GM21526 (cell line): Measurements from ENCODE around the gene BRAT1.

ENCODE experiments used
- ATAC-seq: cut with Tn5 transposase; IDR thresholded peaks from one replicate; pipeline ENCODE4 v1.9.1; 2021; ENCODE audit warnings: moderate library complexity; ENCODE audit not compliant: unreplicated experiment, low FRiP score

BRAT1 gene

GRCh38 chr7:2514473-2515423, 40.6 kb downstream of the BRAT1 start:
- no peak for ATAC-seq

- no peak for ATAC-seq
Observed at GRCh38 chr7:2513702-2514101, 41.6 kb downstream of the BRAT1 start.

DNA sequence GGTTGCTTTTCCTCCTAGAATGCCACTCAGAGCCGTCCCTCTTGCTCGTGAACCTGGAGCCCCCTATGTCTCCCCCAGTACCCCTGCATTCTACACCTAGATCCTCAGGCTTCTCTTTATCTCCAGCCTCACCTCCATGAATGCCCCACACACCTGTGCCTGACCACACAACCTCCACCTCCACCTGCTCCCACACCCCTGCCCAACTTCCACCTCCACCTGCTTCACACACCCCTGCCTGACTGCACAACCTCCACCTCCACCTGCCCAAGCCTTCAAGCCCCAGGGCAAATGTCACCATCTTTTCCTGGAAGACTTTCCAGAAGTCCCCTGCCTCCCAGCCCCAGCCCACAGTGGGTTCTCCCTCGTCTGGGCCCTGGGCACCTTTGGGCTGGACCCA, 42.6 kb downstream of the BRAT1 start:
- no peak for ATAC-seq

DNA sequence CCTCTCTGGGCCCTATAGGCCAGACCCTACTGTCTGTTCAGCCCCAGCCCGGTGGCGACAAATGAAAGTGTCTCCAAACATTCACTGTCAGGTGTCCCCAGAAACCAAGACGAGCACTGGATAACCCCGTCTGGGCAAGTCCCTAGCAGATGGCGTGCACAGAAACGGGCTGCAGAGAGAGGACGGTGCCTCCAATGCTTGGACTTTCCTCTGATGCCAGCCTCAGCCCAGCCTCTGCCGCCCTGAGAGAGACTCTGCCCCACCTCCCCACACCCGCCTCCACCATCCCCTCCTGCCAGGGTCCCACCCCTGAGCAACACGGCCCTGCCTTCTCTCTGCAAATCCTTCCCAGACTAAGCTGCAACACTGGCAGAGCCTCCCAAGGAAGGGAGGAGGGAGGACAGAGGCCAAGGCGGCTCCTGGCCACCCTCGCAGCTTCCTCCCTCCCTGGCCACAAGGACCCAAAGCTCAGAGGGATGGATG, 43.1 kb downstream of the BRAT1 start:
- no peak for ATAC-seq

DNA sequence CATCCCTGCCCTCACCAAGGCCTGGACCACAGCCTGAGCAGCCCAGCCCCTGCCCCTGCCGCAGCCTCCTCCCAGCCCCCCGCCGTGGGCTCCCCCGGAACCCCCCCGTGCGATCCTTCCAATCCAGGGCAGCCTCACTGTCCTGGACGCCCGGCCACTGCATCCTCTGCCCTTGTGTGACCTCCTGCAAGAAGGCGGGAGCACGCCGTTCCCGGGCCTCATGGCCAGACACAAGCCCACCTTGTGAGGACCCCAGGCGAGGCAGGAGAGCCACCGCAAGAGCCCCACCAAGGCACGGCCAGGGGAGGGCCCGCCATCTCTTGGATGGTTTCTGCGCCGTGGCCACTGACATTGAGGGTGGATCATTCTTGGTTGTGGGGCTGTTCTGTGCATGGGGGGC, 43.6 kb downstream of the BRAT1 start:
- no peak for ATAC-seq

GRCh38 chr7:2510909-2511768, 44.2 kb downstream of the BRAT1 start:
- no peak for ATAC-seq

GRCh38 chr7:2510130-2510776, 45.1 kb downstream of the BRAT1 start:
- ATAC-seq, result no peak

DNA sequence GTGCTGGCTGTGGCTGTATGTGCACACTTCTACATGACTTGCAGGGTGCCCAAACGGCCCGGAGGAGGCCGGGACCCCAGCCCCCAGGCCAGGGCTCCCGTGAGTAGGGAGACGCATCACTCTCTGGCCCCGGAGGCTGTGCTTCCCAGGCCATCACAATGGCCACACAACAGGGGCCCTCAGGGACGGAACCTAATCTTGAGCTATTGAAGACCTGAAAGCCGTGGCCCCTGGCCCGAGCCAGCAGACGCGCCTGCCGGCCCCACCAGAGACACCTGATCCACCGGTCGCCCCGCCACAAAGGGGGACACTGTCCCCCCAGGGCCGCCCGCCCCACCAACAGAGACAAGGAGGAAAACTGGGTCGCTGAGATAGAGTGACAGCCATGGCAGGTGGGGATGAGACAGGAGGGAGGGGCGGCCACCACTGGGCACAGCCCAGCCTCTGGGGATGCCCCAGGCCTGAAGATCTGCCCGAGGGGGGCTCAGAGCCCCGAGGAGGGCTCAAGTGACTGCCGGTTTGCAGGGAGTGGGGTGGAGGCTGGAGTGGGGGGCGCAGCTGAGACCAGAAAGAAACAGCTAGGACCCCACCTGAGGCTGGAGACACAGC, 45.9 kb downstream of the BRAT1 start:
- no peak for ATAC-seq

DNA sequence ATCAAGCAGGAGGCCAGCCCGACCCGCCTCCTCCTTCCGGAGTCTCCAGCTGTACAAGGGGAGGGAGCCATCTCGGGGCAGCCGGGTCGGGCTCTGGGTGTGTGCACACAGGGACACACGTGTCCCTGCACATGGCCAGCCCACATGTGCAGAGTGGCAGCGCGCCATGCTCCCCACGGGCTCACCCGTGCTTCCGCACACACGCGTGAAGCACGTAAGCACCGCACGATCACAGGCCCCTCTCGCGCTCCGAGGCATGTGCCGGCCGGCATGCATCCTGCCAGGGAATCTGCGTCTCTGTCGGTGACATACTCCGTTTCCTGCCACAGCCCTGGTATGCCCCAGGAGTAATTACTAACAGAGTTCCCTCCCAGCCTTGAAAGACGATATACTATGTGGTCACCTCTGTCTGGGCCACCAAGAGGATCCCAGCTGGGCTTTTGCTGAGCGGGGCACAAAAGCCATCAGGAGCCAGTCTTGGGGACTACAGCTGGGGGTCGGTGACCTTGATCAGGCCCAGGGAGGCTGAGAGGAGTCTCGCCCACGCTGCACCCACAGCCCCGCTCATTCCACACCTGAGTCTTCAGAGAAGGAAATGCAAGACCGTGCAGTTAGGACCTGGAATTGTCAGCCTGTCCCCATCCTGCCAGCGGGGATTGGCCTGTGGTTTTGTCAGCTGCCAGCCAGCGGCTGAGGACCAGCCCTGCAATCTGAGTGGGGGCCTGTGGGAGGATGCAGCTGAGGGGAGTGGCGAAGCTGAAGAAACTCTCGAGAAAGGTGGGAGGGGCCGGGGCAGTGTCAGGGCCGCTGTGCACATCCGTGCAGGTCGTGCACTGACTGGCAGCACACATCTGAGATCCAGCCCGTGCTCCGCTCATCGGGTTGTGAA, 46.8 kb downstream of the BRAT1 start:
- ATAC-seq, result no peak

DNA sequence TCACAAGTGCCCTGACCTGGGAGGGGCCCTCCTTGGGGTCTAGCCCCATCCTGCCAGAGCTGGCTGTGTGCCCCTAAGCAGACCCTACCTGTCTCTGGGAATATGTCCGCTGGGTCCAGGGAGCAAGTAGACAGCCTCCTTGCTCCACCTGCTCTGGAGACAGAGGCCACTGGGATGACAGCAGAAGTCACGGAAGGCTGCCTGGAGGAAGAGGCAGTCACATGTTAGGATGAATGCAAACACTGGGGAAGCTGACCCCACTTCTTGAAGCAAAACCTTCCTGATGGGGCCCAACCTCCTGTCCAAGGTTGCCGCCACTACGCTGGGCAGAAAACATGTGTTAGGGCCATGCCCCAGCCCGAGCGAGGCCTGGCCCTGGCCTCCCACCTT, 47.4 kb downstream of the BRAT1 start:
- ATAC-seq, result no peak

DNA sequence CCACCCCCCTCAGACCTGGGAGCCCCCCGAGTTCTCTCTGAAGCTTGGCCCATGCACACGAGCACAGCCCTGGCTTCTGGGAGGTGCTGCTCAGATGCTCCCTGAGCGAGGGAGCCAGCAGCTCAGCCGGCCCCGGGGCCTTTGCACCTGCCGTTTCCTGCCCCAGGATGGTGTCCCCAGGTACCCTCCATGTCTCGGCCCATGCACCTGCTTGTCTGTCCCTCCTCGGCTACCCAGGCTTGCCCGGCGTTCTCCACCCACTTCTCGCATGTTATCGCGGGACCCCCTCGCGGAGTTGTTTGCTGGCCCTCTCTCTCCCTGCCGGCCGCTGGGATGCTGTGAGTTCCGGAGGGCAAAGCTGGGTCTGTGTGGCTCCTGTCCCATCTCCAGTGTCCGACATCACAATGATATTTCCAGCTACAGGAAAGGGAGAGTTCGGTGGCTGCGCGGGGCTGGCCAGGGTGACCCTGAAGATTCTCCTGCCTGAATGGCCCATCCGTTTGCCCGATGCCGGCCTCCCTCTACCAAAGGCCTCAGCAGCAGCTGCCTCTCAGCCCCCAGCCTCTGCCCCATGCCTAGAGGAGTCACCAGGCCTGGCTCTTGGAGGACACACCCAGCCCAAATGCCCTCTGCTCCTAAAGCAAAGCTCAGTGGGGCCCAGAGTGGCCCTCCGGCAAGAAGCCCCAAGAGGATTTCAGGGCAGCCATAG, 48.0 kb downstream of the BRAT1 start:
- no peak for ATAC-seq

DNA sequence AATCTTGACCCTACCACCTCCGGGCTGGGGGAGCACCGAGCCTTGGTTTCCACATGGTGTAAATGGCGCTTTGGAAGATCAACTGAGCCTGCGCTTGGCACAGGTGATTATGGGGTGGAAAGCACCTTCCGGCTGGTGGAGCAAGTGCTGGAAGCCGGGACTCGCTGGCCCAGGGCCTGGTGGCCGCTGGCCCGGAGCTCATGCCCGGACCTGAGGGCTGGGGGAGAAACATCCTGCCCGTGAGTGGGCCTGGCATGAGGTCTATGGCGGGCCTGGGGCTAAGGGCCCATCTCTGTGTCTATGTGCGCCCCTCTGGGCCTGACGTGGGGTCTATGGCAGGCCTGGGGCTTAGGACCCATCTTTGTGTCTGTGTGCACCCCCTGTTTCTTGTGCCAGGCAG, 49.9 kb downstream of the BRAT1 start:
- no peak for ATAC-seq

GRCh38 chr7:2504889-2505375, 50.4 kb downstream of the BRAT1 start:
- ATAC-seq, result no peak

GRCh38 chr7:2504128-2504888, 51.0 kb downstream of the BRAT1 start:
- ATAC-seq, result no peak

DNA sequence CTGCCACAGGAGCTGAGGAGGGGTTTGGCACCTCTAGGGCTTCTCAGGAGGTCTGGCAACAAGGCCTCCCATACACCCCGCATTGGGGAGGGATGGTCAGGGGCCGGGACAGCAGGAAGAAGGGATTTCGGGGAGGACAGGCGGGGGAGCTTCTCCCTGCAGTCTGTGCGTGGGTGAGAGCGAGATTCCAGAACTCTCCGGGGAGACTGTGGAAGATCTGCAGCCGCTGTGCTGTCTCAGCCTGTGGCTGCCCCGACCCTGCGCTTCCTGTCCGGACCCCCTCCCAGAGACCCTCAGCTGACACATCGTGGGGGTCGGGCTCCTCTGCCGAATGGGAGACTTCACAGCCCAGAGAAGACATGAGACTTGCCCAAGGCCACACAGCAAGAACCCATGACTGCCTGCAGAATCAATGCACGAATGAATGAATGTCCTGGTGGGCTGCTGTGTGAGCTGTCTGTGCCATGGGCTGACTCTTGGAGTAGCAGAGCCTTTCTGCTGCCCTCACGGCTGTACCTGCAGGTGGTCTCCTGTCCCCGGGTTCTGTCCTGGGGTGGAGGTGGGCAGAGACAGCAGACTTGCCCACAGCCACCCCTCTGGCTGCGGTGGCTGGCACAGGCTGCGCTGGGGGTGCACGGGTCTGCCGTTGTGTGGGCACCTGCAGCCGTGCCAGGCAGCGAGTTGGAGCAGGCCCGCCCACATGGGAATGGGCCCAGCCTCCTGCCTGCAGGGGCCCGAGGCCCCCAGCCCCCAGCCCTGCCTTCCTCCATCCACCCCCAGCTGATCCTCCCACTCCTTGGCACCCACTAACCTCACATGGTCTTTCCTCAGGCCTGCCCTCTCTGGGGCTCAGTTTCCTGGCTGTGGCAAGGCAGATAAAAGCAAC, 52.0 kb downstream of the BRAT1 start:
- no peak for ATAC-seq

DNA sequence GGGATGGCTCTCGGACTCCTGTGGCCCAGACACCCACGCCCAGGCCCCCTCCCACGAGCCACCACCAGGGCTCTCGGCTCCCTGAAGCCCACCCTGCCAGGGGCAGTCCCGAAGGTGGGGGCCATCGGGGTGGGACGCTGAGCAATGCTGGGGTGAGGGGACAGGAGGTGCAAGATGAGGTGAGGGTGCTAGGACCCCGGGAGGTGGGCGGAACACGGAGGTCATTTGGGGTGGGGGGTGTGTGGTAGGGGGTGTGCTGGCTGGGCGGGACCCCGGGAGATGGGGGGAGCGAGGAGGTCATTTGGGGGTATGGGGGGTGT, 52.7 kb downstream of the BRAT1 start:
- ATAC-seq, result no peak

GRCh38 chr7:2501947-2502646, 53.2 kb downstream of the BRAT1 start:
- ATAC-seq, result no peak
